SK-N-MC (cell line): ENCODE measurements around the gene SLC52A1.

Source experiments
- EZH2 ChIP-seq: fragments of 200-600 bp; sonication (generic); IDR thresholded peaks from one replicate; pipeline ENCODE4 v1.6.1; 2017; ENCODE audit warnings: antibody characterized with exemption
- FOXP2 ChIP-seq: optimal IDR thresholded peaks from 2 replicates; pipeline ENCODE3; 2011; ENCODE audit warnings: mild to moderate bottlenecking, moderate library complexity; ENCODE audit not compliant: insufficient read depth; ENCODE audit errors: extremely low read length, control extremely low read depth
- POLR2AphosphoS5 ChIP-seq: IDR thresholded peaks from 2 replicates; pipeline ENCODE4 v1.6.1; 2012; ENCODE audit warnings: mild to moderate bottlenecking, low read depth, low read length, borderline replicate concordance

DNA sequence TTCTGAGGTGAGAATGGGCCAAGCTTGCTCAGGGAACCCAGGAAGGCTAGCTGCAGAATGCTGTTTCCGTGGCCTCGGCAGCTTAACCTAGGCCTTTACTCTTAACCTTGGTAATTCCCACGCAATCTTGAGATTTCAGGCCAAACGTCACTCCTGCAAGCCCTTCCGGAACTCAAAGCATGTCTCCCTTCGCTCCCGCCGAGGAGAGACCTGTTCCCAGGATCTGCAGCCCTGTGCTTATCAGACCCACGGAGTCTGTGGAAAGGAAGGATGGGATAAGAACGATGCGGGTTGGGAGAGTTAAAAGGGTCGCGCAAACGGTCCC, 42.5 kb upstream of the SLC52A1 start:
- TF ChIP-seq EZH2 = no peak
- no peak for TF ChIP-seq POLR2AphosphoS5
- TF ChIP-seq FOXP2 = no peak
